ENCODE data around the gene HSD17B12. TPM values are rescaled to one million over a fixed set of nuclear protein-coding genes. Genes with fewer than 3 reads are reported as not detected.

Gene HSD17B12
- total and polyA plus RNA-seq, 2 of the 8 experiments (the other 6 are each of a cell fraction or from before 2014, with no cell fraction given): 46.0 to 121 TPM

DNA sequence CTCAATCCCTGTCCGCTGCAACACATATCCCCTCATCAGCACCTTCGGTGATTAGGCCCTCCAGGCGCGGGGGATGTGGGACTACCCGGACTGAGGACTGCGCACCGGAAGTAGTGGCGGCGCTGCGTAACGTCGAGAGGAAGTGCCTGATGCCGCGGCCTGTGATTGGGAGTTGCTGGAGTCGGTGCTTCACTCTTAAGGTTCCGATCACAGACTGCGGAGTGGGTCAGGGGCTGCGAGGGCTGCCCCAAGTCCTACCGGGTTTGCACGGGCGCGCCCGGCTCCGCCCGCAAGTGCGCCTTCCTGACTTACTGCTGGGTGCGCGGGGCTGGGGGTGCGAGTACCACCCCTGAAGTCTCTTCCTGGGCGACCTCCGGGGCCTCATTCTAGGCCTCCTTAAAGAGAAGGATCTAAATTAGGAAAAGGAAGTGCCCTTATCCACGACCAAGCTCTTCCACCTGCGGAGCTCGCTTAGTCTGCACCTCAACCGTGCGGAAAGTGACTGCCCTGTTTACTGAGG lies 200.2 kb downstream of the HSD17B12 start, which contains the start of gene ALKBH3 (continued):
- TF ChIP-seq TEAD4 (IDR thresholded peaks at IDR 0.05; ENCODE audit: low read depth, low read length): no peak
- no peak for TF ChIP-seq KDM1A (IDR thresholded peaks at IDR 0.05; ENCODE audit: borderline replicate concordance, low read length)
- no peak for TF ChIP-seq ZNF274 (IDR thresholded peaks at IDR 0.05; ENCODE audit: borderline replicate concordance, extremely low read depth, low read length)
- peak; percentile 76 for TF ChIP-seq CREB1 (IDR thresholded peaks at IDR 0.05)
- no peak; the same call in 1 of the 2 replicates for TF ChIP-seq SIX5 (IDR thresholded peaks at IDR 0.05; ENCODE audit: low read depth, low read length)
- TF ChIP-seq BCL11A (IDR thresholded peaks at IDR 0.05; ENCODE audit: low read depth in 2 of 2, low read length in 2 of 2): no peak
- TF ChIP-seq EZH2 (IDR thresholded peaks at IDR 0.05; ENCODE audit: low read depth, low read length, severe bottlenecking): no peak
- TF ChIP-seq, protein P1, sequence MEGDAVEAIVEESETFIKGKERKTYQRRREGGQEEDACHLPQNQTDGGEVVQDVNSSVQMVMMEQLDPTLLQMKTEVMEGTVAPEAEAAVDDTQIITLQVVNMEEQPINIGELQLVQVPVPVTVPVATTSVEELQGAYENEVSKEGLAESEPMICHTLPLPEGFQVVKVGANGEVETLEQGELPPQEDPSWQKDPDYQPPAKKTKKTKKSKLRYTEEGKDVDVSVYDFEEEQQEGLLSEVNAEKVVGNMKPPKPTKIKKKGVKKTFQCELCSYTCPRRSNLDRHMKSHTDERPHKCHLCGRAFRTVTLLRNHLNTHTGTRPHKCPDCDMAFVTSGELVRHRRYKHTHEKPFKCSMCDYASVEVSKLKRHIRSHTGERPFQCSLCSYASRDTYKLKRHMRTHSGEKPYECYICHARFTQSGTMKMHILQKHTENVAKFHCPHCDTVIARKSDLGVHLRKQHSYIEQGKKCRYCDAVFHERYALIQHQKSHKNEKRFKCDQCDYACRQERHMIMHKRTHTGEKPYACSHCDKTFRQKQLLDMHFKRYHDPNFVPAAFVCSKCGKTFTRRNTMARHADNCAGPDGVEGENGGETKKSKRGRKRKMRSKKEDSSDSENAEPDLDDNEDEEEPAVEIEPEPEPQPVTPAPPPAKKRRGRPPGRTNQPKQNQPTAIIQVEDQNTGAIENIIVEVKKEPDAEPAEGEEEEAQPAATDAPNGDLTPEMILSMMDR (IDR thresholded peaks at IDR 0.05; ENCODE audit: control extremely low read depth in 1 of 3, insufficient read depth in 1 of 3, low read depth in 1 of 3, low read length in 3 of 3): no peak
- peak; percentile 63 for TF ChIP-seq CHD2 (IDR thresholded peaks at IDR 0.05; ENCODE audit: low read length)
- TF ChIP-seq RFX5 (IDR thresholded peaks at IDR 0.05; ENCODE audit: borderline replicate concordance, low read depth, low read length): no peak
- TF ChIP-seq YY1 (IDR thresholded peaks at IDR 0.05; ENCODE audit: low read depth, low read length): no peak
- no peak for TF ChIP-seq EP300 (IDR thresholded peaks at IDR 0.05; ENCODE audit: borderline replicate concordance in 1 of 2, low read depth in 2 of 2, low read length in 2 of 2)
- TF ChIP-seq HDAC6 (IDR thresholded peaks at IDR 0.05; ENCODE audit: low read depth, low read length): no peak
- peak; percentile 98 for TF ChIP-seq GABPA (IDR thresholded peaks at IDR 0.05; ENCODE audit: borderline replicate concordance, insufficient read depth, low read length)
- no peak for TF ChIP-seq JUND (IDR thresholded peaks at IDR 0.05; ENCODE audit: low read length)
- peak; percentile 88 for TF ChIP-seq KDM5A (IDR thresholded peaks at IDR 0.05; ENCODE audit: low read length)
- peak; percentile 3; the same call in 1 of the 2 replicates for TF ChIP-seq POLR2AphosphoS5 (IDR thresholded peaks at IDR 0.05; ENCODE audit: low read depth, low read length)
- TF ChIP-seq, protein P2, sequence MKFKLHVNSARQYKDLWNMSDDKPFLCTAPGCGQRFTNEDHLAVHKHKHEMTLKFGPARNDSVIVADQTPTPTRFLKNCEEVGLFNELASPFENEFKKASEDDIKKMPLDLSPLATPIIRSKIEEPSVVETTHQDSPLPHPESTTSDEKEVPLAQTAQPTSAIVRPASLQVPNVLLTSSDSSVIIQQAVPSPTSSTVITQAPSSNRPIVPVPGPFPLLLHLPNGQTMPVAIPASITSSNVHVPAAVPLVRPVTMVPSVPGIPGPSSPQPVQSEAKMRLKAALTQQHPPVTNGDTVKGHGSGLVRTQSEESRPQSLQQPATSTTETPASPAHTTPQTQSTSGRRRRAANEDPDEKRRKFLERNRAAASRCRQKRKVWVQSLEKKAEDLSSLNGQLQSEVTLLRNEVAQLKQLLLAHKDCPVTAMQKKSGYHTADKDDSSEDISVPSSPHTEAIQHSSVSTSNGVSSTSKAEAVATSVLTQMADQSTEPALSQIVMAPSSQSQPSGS (IDR thresholded peaks at IDR 0.05; ENCODE audit: low read length): no peak
- TF ChIP-seq, protein P3, sequence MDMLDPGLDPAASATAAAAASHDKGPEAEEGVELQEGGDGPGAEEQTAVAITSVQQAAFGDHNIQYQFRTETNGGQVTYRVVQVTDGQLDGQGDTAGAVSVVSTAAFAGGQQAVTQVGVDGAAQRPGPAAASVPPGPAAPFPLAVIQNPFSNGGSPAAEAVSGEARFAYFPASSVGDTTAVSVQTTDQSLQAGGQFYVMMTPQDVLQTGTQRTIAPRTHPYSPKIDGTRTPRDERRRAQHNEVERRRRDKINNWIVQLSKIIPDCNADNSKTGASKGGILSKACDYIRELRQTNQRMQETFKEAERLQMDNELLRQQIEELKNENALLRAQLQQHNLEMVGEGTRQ (IDR thresholded peaks at IDR 0.05; ENCODE audit: low read length): no peak
- TF ChIP-seq, protein P4, sequence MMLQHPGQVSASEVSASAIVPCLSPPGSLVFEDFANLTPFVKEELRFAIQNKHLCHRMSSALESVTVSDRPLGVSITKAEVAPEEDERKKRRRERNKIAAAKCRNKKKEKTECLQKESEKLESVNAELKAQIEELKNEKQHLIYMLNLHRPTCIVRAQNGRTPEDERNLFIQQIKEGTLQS (IDR thresholded peaks at IDR 0.05; ENCODE audit: insufficient read depth, low read depth, low read length): no peak

All from H1 (cell line).